ENCODE measurements around the gene TTC36.

- TF ChIP-seq POLR2A (IDR thresholded peaks at IDR 0.05), result no peak
- no peak for TF ChIP-seq CTCF (IDR thresholded peaks at IDR 0.05)
Measured at GRCh38 chr11:118572981-118573550, 45.8 kb downstream of the TTC36 start.
